ENCODE data around the gene NTMT1.
"Not testable (repeated sequence)": the region's sequence is repeated elsewhere in the genome, so short reads cannot be mapped to it uniquely, and the experiment has no call there.

NTMT1 gene

DNA sequence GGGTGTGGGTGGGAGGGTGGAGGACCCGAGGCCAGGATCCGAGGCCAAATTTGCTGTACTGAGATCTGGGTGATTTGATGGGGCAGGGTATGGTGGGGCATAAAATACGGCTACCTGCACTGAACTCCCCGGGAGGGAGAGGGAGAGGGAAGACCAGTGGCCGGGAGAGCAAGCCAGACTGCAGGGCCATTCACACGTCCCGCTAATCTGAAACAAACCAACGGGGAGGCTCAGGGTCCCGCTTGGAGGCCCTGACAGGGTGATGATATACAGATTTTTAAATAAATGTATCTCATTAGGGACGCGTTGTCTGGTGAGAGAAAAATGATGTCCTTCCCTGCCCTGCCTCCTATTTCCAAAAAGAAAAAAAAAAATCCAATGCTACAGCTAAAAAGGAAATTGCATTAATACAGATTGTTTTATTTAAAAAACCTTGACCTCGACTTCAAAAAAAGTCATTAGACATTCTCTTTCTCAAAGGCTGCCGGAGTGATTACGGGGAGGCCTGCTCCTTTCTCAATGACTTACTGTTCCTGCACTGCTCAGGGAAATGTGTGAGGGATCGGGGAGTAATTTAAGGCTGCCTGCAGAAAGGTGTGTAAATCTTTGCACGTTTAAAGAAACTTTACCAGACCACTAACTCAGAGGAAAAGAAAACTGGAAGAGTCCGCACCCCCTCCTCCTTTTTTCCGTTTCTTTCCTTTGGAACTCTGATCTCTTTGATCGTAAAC lies 28.0 kb downstream of the NTMT1 start:
- DNase-seq (ENCODE audit: insufficient read length, low spot score) (no peak), FAIRE-seq (no peak)
- no peak for TF ChIP-seq POLR2A (IDR thresholded peaks at IDR 0.05; ENCODE audit: low read depth, low read length)

DNA sequence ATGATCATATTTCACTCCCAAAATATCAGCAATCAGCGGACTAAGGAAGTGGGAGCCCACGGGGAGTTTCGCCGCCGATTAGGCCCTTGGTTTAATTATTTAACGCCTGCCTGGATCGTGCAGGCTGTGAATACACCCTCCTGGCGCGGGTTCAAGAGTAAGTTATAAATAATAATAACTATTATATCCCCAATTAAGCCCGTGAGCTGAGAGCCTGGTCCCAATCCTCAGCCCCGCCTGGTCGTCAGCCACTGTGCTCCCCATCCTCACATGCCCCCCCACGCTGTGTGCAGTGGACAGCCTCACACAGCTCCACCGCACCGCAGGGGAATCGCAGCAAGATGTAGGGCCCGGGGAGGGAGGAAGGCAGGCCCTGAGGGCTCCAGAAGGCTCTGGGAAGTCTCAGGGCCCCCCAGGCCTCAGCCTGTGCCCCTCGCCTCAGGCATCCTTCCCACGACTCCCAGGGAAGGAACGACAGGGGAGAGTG lies 28.6 kb downstream of the NTMT1 start:
- no peak for TF ChIP-seq POLR2A (IDR thresholded peaks at IDR 0.05; ENCODE audit: low read depth, low read length)
- FAIRE-seq (no peak), DNase-seq (ENCODE audit: insufficient read length, low spot score) (no peak)

DNA sequence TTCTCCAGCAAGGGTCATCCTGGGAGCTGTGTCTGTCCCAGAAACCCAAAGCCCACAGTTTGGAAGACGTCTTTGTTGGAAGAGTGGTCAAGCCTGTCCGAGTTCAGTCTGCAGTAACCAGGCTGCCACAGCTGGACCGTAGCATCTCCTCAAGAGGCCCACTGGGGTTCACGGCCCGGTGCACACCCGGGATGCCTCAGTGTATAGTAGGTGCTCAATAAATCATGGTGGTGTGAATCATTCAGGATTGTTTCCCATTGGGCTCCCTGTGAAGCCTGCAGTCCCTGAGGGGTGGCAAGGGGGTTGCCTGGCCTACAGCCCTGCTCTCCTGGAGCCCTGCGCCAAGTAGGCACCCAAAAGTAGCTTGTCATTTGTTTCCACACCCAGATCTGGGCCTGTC lies 29.2 kb downstream of the NTMT1 start:
- FAIRE-seq (no peak), DNase-seq (ENCODE audit: insufficient read length, low spot score) (no peak)
- no peak for TF ChIP-seq POLR2A (IDR thresholded peaks at IDR 0.05; ENCODE audit: low read depth, low read length)

DNA sequence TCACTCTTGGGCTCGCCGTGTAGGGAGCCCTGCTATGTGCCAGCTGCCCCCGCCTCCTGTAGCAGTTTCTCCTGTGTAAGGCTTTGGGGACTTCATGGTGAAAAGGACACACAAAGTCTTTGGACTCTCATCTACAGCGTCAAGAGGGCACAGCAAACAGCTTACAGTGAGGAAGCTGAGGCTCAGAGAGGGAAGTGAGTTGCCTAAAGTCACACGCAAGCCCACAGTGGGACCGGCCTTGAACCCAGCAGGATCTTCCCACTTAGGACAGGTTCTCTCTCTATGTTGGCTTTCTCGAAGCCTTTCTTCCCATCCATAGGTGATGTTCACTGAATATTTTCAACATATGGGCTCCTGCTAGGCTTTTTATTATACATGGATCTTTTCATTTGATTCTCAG lies 29.7 kb downstream of the NTMT1 start:
- FAIRE-seq (no peak), DNase-seq (ENCODE audit: insufficient read length, low spot score) (no peak)
- no peak for TF ChIP-seq POLR2A (IDR thresholded peaks at IDR 0.05; ENCODE audit: low read depth, low read length)

DNA sequence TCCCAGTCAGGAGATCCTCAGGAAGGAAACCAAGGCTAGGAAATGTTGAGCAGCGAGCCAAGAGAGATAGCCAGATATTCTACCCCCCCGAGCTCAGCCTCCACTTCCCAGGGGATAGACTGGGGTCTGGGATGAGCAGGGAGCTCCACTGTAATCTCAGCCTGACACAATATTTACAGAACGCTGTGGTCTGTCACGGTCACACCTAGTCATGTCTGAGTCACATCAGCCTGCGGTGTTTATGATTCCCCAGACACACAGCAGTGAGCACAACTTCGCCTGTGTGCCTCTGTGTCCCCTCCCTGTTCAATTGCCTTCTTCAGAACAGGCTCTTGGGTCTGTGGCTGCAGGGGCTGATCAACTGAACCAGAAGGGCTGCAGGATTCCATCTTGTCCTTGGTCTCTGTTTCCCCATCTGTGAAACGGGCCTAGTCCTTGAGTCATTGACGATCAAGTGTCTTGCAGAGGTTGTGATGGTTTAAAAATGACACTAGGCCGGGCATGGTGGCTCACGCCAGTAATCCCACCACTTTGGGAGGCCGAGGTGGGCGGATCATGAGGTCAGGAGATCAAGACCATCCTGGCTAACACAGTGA lies 30.9 kb downstream of the NTMT1 start:
- FAIRE-seq (no peak), DNase-seq (ENCODE audit: insufficient read length, low spot score) (peak; percentile 55)
- no peak for TF ChIP-seq POLR2A (IDR thresholded peaks at IDR 0.05; ENCODE audit: low read depth, low read length)

DNA sequence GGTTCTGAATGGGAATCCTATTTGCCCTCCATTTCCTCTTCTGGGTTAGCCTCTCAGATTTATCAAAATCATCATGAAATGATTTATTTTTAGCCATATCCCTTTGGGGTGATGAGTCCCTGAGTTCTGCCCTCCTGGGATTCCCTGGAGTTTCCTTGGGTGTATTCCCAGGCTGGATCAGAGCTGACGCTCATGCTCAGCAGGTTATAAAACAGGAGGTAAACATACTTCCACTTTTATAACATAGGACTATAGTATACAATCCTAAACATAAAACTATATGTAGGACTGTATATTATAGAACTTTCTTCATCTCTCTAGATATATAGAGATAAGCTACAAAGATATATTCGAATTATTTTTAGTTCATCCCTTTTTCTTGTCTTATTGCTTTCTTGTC lies 35.1 kb downstream of the NTMT1 start:
- FAIRE-seq = no peak
- no peak for DNase-seq (ENCODE audit: insufficient read length, low spot score)
- no peak for TF ChIP-seq POLR2A (IDR thresholded peaks at IDR 0.05; ENCODE audit: low read depth, low read length)

DNA sequence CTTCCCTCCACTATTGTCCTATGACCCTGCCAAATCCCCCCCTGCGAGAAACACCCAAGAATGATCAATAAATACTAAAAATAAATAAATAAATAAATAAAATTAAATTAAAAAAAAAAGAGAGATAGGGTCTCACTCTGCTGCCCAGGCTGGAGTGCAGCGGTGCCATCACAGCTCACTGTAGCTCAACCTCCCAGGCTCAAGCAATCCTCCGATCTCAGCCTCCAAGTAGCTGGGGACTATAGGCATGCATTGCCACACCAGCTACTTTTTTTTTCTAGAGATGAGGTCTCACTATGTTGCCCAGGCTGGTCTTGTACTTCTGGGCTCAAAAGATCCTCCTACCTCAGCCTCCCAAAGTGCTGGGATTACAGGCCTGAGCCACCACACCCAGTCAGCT lies 36.3 kb downstream of the NTMT1 start:
- not testable (repeated sequence) for FAIRE-seq; DNase-seq (ENCODE audit: insufficient read length, low spot score)

DNA sequence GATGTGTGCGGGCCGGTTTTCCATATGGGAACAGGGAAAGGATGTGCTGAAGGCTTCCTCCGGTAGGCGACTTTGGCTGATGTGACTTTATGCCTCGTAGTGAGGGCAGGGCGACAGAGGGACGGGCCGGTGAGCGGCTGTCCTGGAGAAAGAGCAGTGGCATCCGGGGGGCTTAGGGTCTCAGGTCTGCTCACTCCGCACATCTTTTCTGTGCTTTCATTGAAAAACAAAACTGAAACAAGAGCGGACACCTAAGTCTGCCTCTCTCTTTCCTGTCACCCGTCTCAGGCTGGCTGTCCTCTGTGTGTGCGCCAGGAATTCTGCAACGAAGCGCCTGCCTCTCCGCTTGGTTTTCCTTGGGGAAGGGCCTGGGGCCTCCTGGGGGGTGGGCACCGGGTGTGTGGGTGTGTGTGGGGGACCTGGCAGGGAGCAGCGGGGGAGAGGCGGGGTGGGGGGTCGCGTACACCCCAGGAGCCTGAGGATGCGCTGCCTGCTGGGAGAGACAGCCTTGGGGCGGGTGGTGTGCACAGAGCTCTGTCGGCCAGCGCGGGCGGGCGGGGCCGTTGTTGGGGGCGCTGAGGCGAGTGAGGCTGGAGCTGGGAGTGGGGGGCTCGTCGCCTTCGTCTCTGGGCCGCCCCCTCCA lies 38.9 kb downstream of the NTMT1 start:
- FAIRE-seq (no peak), DNase-seq (ENCODE audit: insufficient read length, low spot score) (no peak)
- no peak for TF ChIP-seq POLR2A (IDR thresholded peaks at IDR 0.05; ENCODE audit: low read depth, low read length)

DNA sequence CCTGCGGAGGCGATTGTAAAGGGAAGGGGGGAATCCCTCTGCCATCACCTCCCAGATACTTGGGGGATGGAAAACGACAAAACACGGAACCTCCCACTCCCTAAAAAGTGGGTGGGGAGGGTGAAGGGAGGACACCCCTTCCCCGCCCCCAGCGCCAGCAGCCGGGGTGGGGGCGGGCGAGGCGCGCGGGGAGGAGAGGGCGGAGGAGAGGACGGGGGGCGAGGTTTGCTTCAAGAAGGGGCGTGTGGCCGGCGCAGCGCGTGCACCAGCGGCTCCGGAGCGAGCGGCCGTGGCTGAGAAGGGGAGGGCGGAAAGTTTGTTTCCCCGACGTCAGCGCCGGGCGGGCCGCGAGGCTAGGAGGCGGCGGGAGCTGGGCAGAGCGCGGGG lies 39.4 kb downstream of the NTMT1 start, which contains the start of gene PRRX2:
TSS of gene PRRX2 (plus strand) at position 259 of the 387 bp plus-strand sequence. CDS start 221 bp downstream, outside the sequence.
- no peak for TF ChIP-seq POLR2A (IDR thresholded peaks at IDR 0.05; ENCODE audit: low read depth, low read length)
- no peak for DNase-seq (ENCODE audit: insufficient read length, low spot score)
- FAIRE-seq = no peak

DNA sequence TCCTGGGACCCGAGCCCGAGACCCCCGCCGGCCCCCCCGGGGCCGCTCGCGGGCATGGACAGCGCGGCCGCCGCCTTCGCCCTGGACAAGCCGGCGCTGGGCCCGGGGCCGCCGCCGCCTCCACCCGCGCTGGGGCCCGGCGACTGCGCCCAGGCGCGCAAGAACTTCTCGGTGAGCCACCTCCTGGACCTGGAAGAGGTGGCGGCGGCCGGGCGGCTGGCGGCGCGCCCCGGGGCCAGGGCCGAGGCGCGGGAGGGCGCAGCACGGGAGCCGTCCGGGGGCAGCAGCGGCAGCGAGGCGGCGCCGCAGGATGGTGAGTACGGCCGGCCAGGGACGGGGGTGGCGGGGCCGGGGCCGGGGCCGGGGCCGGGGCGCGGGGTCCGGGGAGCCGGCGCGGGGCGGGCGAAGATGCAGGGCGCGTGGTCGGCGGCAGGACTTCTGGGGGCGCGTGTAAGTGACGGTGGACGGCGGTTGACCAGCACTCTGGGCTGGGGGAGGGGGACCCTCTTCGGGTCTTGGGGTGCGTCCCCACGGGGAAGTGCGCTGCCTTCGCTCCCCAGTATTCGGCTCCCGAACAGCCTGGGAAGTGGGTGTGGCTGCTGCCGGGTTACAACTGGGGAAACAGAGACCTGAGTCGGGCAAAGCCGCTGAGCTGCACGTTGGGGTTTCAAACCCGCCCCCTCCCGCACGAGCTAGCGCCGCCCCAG lies 40.0 kb downstream of the NTMT1 start:
- TF ChIP-seq POLR2A (IDR thresholded peaks at IDR 0.05; ENCODE audit: low read depth, low read length) = no peak
- no peak for FAIRE-seq
- no peak for DNase-seq (ENCODE audit: insufficient read length, low spot score)

DNA sequence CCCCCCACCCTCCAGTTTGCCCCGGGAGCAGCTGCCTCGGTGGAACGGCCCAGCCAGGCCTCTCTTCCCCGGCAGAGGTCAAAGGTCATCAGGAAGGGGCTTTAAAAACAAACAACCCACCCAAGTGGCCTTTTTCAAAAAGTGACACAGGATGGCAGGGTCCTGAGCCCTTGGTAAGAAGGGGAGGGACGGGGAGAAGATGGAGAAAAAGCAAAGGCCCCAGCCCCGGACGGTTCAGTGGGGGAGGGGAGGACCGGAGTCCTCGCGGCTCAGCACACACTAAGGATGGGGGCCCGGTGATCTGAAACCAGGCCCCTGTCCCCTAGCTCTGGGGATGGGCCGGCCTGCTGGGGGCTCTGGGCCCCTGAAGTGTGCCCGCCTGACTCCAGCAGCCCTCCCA lies 40.6 kb downstream of the NTMT1 start:
- TF ChIP-seq POLR2A (IDR thresholded peaks at IDR 0.05; ENCODE audit: low read depth, low read length) = no peak
- FAIRE-seq = no peak
- no peak for DNase-seq (ENCODE audit: insufficient read length, low spot score)

DNA sequence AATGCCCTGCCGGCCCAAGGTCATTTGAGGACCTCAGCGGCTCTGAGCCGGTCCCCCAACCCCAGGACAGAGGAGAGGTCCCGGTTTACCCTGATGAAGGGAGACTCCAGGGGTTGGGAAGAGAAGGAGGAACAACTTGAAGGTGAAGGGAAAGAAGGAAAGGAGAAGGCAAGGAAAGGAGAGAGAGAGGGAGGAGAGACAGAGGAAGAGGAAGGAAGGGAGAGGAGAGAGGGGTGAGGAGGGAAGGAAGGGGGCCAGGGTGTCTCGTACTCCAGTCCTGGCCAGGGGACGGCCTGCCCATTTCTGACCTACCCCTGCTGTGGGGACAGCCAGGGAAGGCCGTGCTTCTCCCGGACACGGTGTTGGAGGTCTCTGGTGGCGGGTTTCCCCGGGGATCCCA lies 41.4 kb downstream of the NTMT1 start:
- DNase-seq (ENCODE audit: insufficient read length, low spot score) (no peak), FAIRE-seq (no peak)
- no peak for TF ChIP-seq POLR2A (IDR thresholded peaks at IDR 0.05; ENCODE audit: low read depth, low read length)

DNA sequence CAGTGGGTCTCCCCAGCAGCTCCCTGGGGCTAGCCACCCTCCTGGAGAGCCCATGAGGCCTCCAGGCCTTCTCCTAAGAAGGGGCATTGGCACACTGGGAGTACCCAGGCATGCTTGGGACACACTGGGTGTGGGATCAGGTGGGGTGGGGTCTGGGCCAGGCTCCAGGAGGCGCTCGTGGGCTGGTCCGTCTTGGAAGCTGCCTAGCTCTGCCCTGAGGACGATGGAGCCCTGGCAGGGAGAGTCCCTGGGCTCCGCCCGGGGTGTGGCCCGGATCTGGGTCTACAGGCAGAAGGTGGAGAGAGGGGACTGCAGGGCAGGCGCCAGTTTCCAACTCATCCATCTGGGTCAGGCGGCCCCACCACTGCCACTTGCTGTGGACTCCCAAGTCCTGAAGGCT lies 41.9 kb downstream of the NTMT1 start:
- DNase-seq (ENCODE audit: insufficient read length, low spot score) (no peak), FAIRE-seq (no peak)
- no peak for TF ChIP-seq POLR2A (IDR thresholded peaks at IDR 0.05; ENCODE audit: low read depth, low read length)

DNA sequence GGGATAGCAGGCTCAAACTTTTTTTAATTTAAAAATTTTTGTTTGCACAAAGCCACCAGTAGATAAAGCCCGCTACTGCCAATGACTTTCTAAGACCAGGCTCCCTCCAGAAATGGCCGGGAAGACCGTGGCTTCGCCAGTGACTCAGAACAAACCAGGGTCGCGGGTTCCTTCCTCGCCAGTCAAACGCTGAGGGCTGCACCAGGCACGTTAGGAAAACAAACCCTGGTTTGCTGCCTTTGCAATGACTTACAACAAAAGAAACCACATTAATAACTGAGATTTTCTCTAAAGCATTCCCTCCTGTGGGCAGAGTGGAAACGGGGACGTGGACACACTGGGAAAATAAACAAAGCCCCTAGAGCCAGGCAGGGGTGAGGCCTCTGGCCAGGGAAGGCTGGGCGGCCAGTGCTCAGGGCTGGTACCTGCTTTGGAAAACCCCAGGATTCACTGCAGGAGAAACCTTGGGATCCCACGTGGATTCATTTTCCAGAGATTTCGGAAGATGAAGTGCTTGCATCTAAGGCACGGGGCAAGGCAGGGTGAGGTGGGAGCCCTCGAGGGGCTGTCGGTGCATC lies 43.3 kb downstream of the NTMT1 start:
- FAIRE-seq = no peak
- peak; percentile 44 for DNase-seq (ENCODE audit: insufficient read length, low spot score)
- TF ChIP-seq POLR2A (IDR thresholded peaks at IDR 0.05; ENCODE audit: low read depth, low read length) = no peak

All from H54 (cell line).